Activated T-helper 17 cell treated with anti-CD3 and anti-CD28 coated beads, Interleukin-2, amount 50 U/mL, for 72 hours (primary cell): ENCODE data around the gene PPP2R1B. TPM values are rescaled to one million over a fixed set of nuclear protein-coding genes. Genes with fewer than 3 reads are reported as not detected.
A peak's percentile ranks its signal among the peaks of the same experiment; 100 is the strongest.

ENCODE experiments used
- ATAC-seq: fragments of 150-1000 bp; cut with Tn5 transposase; replicated peaks from 2 replicates; pipeline ENCODE4 v1.10.0; 2021; ENCODE audit warnings: mild to moderate bottlenecking, moderate library complexity
- H3K27ac Mint-ChIP-seq: one replicate; pipeline ENCODE4 v1.8.0; 2022; ENCODE audit warnings: mixed read lengths
- H3K27me3 Mint-ChIP-seq: one replicate; pipeline ENCODE4 v1.8.0; 2022; ENCODE audit warnings: mixed read lengths
- H3K36me3 Mint-ChIP-seq: one replicate; pipeline ENCODE4 v1.8.0; 2022; ENCODE audit warnings: low read depth, mild to moderate bottlenecking, mixed read lengths
- H3K4me1 Mint-ChIP-seq: one replicate; pipeline ENCODE4 v1.8.0; 2022; ENCODE audit warnings: mixed read lengths
- H3K4me3 Mint-ChIP-seq: one replicate; pipeline ENCODE4 v1.8.0; 2022; ENCODE audit warnings: mild to moderate bottlenecking, mixed read lengths
- H3K9me3 Mint-ChIP-seq: one replicate; pipeline ENCODE4 v1.8.0; 2022; ENCODE audit warnings: mixed read lengths
- total RNA-seq, 2 donors: library from RNA; stranded (reverse); gene quantifications; one replicate each; pipeline ENCODE4 v1.2.3, GENCODE V29; 2022

PPP2R1B gene
- 10 to 100 TPM; 46.9 to 72.6 TPM for total RNA-seq

DNA sequence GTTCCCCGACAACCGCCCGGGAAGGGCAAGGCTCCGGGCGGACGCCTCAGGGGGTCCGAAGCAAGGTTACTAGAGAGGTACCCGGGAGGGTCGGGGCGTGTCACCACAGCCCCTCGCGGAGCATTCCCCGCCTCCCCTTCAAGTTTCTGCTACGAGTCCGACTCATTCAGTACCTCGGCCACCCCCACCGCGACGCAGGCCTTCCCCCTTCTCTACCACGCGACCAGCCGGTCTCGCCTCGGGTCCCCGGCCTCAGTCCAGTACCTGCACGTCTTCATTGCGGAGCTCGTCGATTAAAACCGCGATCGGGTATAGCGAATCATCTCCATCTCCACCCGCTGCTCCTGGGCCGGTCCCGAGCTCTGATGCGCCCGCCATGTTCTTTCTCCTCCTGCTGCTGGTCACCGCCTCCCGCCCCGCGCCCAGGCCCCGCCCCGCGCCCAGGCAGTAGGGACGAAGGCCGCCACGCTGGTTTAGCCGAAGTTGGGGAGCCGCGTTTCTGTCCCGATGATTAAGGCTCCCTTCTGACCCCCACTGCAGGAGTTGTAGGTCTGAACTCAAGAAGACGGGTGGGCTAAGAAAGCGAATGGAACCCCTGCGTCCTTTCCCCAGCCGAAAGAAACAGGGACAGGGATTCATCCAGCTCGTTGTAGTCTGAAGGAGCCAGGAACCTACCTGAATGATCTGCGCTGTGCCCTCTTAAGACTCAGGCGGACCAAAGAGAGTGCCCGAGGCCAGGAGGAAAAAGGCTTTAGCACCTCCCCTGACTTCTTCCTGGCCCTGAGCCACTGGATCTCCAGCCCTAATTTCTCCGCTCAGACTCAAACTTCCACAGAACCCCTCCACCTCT is at the start of gene PPP2R1B:
PPP2R1B (minus strand) TSS at position 406 of the 850 bp plus-strand sequence; CDS start at position 378, 28 bp downstream.
- H3K9me3 Mint-ChIP-seq = no peaks in the 10 kb centered on the region
- no peaks in the 10 kb centered on the region for H3K27me3 Mint-ChIP-seq
- peak within 1 kb of the TSS; percentile 99 for H3K4me3 Mint-ChIP-seq
- H3K27ac Mint-ChIP-seq = peak within 1 kb of the TSS; percentile 95
- peak; percentile 97 for ATAC-seq
- H3K36me3 Mint-ChIP-seq = peaks cover 51% of the 10 kb centered on the region
- peaks cover 30% of the 10 kb centered on the region for H3K4me1 Mint-ChIP-seq

DNA sequence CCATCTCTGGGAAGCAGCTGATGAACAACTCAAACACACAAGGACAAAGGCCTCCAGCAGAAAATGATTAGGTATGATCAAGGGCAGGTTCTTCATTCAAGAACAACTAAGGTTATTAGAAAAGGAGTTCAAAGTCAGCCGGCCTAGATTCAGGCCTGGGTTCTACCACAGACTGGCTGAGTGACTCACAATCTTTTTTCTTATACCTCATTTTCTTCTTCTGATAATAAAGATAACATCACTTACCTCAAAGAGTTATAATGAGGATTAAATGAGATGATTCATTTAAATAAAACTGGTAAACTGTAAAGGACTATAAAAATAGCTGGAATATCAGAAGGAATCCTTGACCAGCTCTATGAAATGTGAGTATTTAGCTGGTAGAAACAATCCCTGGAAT is 49.3 kb upstream of the PPP2R1B start:
- no peaks in the 10 kb centered on the region for H3K27me3 Mint-ChIP-seq
- H3K36me3 Mint-ChIP-seq = peaks cover 36% of the 10 kb centered on the region
- ATAC-seq = no peak
- peak overlapping the region; percentile 36 for H3K27ac Mint-ChIP-seq
- no peaks in the 10 kb centered on the region for H3K9me3 Mint-ChIP-seq
- no peak overlapping the region for H3K4me3 Mint-ChIP-seq
- H3K4me1 Mint-ChIP-seq = no peaks in the 10 kb centered on the region

DNA sequence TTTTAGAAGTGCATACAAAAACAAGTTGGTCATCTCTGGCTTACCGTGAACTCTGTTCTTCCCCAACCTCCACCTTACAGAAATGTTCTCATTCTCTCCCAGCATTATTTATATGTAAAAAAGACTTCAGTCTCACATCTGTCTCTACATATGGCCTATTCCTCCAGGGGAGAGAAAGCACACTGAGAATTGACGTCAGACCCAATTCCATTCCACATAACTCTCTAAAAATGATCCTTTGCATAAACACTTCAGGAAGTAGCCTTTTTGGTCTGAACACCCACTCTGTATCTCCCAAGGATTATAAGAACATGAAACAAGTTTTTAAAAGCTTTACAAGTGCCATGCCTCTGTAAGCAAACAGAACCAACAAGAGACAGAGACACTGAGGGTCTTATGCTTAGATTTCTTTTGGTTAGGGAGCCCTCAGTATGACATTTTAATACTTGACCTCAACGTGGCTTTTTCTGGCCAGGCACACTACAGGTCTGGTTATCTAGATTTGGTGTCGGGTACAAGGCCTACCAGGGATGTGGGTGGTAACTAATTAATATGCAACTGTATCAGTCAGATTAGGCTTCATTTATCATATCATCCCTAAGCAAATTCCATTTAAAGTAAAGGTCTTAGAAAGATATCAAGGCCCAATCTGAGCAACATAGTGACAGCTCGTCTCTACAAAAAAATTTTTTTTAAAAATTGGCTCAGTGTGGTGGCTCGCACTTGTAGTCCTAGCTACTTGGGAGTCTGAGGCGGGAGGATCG is 48.5 kb upstream of the PPP2R1B start:
- Mint-ChIP-seq H3K27ac (peak overlapping the region; percentile 36), H3K27me3 (no peaks in the 10 kb centered on the region), H3K9me3 (no peaks in the 10 kb centered on the region), H3K4me1 (no peaks in the 10 kb centered on the region), H3K36me3 (peaks cover 34% of the 10 kb centered on the region), H3K4me3 (no peak overlapping the region)
- ATAC-seq = no peak

DNA sequence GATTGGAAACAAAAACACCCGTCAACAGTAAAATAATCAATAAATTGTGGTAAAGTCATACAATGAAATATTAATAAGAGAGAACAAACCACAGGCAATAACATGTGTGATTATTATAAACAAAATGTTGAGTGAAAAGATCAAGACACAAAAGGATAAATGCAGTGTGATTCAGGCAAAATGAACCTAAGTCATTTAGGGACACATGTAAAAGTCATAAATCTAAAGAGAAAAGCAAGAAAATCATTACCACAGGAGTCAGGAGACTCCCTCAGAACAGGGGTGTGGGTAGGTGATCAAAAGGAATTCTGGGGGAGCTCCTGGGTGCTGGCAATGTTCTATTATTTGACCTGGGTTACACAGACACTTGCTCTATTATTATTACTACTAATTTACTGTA is 47.9 kb upstream of the PPP2R1B start:
- no peaks in the 10 kb centered on the region for H3K27me3 Mint-ChIP-seq
- H3K27ac Mint-ChIP-seq = no peak overlapping the region
- no peaks in the 10 kb centered on the region for H3K9me3 Mint-ChIP-seq
- ATAC-seq = no peak
- peaks cover 38% of the 10 kb centered on the region for H3K36me3 Mint-ChIP-seq
- H3K4me1 Mint-ChIP-seq = no peaks in the 10 kb centered on the region
- H3K4me3 Mint-ChIP-seq = no peak overlapping the region

DNA sequence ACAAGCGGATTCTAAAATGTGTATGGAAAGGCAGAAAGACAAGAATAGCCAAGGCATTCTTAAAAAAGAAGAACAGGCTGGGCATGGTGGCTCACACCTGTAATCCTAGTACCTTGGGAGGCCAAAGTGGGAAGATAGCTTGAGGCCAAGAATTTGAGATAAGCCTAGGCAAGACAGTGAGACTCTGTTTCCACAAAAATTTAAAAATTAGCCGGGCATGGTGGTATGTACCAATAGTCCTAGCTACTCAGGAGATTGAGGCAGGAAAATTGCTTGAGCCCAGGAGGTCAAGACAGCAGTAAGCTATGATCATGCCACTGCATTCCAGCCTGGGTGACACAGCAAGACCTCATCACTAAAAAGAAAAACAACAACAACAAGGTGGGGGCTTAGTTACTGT is 46.0 kb upstream of the PPP2R1B start:
- no peak for ATAC-seq
- Mint-ChIP-seq H3K4me1 (peaks cover 3% of the 10 kb centered on the region), H3K27ac (no peak overlapping the region), H3K4me3 (no peak overlapping the region), H3K36me3 (peaks cover 46% of the 10 kb centered on the region), H3K27me3 (no peaks in the 10 kb centered on the region), H3K9me3 (no peaks in the 10 kb centered on the region)

DNA sequence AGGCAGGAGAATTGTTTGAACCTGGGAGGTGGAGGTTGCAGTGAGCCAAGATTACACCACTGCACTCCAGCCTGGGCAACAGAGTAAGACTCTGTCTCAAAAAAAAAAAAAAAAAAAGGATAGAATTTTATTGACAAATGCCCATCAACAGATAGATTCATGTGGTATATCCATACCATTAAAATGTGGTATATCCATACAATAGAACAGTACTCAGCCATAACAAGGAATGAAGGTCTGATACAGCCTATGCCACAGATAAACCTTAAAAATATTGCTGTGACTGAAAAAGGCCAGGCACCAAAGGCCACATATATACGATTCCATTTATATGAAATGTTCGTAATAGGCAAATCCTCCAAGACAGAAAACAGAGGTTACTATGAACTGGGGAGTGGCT is 45.3 kb upstream of the PPP2R1B start:
- Mint-ChIP-seq H3K4me1 (peaks cover 3% of the 10 kb centered on the region), H3K27me3 (no peaks in the 10 kb centered on the region), H3K4me3 (no peak overlapping the region), H3K27ac (no peak overlapping the region), H3K36me3 (peaks cover 46% of the 10 kb centered on the region), H3K9me3 (no peaks in the 10 kb centered on the region)
- ATAC-seq = no peak

DNA sequence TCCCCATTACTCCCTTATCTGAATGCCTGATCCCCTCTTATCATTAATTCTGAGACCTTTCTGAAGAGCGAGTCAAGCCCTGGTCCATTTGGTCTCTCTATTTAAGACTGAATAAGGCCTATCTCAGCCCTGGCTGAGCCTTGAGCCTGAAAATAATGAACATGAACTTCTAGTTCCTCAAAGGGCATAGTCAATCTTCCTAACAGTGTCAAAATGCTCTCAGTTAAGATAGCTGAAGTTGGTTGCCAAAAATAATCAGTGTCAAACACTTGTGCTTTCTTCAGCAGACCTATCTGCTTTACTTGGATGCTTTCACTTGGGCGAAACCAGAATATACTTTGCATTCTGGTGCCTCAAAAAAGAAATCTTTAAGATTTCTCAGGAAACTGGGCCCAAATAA is 42.6 kb upstream of the PPP2R1B start:
- no peaks in the 10 kb centered on the region for H3K9me3 Mint-ChIP-seq
- ATAC-seq = no peak
- peaks cover 3% of the 10 kb centered on the region for H3K4me1 Mint-ChIP-seq
- H3K36me3 Mint-ChIP-seq = peaks cover 60% of the 10 kb centered on the region
- H3K27ac Mint-ChIP-seq = peak overlapping the region; percentile 18
- H3K27me3 Mint-ChIP-seq = no peaks in the 10 kb centered on the region
- H3K4me3 Mint-ChIP-seq = no peak overlapping the region

DNA sequence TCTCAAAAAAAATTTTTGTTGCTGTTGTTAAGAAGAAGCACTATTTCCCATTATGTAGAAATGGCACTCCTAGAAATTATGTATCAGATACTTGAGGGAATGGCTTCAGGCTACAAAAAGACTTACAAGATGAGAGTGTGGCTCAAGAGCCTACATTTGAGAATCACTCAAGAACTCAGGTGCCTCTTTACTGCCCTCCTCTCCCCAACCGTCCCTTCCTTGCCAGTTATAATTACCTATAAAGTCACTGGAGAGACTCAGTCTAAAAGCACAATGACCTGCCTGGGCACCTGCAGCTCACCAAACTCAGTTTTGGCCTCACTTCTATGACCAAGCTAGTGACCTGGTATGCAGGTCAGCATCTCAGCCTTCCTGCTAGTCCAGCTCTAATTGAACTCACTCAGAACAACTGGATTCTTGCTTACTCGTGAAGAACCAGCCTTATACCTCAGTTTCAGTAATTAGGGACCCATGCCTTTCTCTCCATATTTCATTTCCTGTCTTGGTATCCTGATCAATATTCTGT is 41.9 kb upstream of the PPP2R1B start:
- Mint-ChIP-seq H3K9me3 (no peaks in the 10 kb centered on the region), H3K4me3 (no peak overlapping the region), H3K27ac (peak overlapping the region; percentile 18), H3K36me3 (peaks cover 68% of the 10 kb centered on the region), H3K27me3 (no peaks in the 10 kb centered on the region), H3K4me1 (peaks cover 3% of the 10 kb centered on the region)
- ATAC-seq = no peak

DNA sequence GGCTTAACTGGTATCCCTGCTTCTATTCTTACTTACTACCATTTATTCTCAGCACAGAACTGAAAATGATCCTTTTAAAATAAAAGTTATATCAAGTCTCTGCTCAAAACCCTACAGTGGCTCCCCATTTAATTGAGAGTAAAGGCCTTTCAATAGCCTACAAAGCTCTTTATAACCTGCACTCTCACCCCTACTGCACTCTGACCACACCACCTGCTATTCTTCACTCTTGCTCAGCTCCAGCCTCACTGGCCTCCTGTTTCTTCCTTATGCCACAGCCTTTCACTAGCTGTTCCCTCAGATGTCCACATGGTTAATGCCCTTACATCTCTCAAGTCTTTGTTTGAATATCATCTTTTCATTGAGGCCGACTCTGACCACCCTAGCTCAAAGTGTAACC is 40.9 kb upstream of the PPP2R1B start:
- H3K4me3 Mint-ChIP-seq = no peak overlapping the region
- H3K27ac Mint-ChIP-seq = no peak overlapping the region
- peaks cover 3% of the 10 kb centered on the region for H3K4me1 Mint-ChIP-seq
- H3K36me3 Mint-ChIP-seq = peaks cover 78% of the 10 kb centered on the region
- no peaks in the 10 kb centered on the region for H3K9me3 Mint-ChIP-seq
- no peaks in the 10 kb centered on the region for H3K27me3 Mint-ChIP-seq
- no peak for ATAC-seq

DNA sequence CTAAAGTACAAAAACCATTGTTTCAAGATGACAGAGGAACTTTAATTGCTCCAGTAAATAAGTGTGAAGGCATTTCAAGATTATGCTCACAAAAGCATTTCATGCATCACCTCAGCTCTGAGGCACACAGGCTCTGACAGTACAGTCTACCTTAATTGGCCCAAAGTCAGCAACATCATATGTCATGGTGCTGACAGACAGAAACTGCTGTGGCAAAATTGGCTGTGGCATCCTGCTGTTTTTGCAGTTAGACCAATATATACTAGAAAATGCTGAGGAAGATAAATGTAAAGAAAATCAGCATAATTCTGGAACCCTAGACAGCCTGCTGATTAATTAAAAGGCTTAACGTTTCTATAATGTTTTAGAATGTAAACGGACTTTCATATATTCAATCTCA is 34.9 kb upstream of the PPP2R1B start:
- no peak overlapping the region for H3K4me3 Mint-ChIP-seq
- H3K36me3 Mint-ChIP-seq = peaks cover 91% of the 10 kb centered on the region
- no peak overlapping the region for H3K27ac Mint-ChIP-seq
- ATAC-seq = no peak
- H3K27me3 Mint-ChIP-seq = no peaks in the 10 kb centered on the region
- H3K9me3 Mint-ChIP-seq = no peaks in the 10 kb centered on the region
- no peaks in the 10 kb centered on the region for H3K4me1 Mint-ChIP-seq

DNA sequence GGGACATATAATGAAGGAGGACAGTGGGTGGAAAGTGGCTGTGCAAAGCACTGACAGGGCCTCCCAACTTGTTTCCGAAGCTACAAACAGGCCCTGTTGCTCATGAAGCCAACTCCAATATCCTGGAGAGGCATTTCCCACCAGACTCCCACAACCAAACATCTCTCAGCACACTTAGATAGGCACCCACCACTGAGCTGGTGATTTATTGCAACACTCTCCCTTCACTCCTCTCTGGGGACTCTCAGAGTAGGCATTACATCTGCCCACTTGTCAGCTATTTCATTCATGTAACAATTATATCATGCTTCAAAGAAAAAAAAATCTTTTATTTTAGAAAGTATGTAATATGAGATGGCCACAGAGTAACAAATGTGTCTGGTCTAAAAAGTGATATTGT is 32.1 kb upstream of the PPP2R1B start:
- Mint-ChIP-seq H3K4me1 (no peaks in the 10 kb centered on the region), H3K9me3 (no peaks in the 10 kb centered on the region), H3K4me3 (no peak overlapping the region), H3K27me3 (no peaks in the 10 kb centered on the region), H3K27ac (no peak overlapping the region), H3K36me3 (peaks cover 69% of the 10 kb centered on the region)
- ATAC-seq = no peak

DNA sequence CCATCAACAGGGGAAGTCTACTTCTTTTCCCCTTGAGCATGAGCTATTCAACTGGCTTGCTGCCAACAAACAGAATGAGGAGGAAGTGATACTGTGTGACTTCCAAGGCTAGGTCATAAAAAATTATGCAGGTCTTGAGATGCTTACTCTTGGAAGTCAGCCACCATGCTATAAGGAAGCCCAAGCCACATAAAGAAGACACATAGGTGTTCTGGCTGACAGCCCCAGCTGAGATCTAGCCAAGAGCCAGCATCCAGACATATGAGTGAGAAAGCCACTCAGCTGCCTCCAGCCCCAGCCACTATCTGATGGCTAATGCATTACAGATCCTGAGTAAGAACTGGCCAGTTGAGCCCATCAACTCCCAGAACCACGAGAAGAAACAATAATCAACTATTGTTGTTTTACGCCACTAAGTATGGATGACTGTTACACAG is 31.0 kb upstream of the PPP2R1B start:
- no peaks in the 10 kb centered on the region for H3K4me1 Mint-ChIP-seq
- no peaks in the 10 kb centered on the region for H3K9me3 Mint-ChIP-seq
- H3K27ac Mint-ChIP-seq = no peak overlapping the region
- no peaks in the 10 kb centered on the region for H3K27me3 Mint-ChIP-seq
- peaks cover 58% of the 10 kb centered on the region for H3K36me3 Mint-ChIP-seq
- H3K4me3 Mint-ChIP-seq = no peak overlapping the region
- no peak for ATAC-seq

DNA sequence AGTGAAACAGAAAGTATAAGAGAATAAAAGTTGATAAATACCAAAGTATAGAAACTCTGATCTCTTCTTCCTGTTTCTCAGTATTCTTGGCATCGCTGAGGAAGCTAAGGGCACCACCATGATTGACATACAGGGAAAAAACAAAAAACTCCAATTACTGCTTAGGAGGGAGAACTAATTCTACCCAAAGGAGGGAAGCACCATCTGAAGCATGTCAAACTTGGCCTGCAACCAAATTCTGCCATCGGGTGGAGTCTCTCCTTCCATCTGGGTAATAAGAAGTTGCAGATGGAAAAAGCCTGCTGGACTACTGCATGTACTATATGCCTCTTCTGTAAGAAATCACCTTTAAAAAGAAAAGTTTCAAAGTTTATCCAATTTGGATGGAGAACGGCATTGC is 30.5 kb upstream of the PPP2R1B start:
- no peak for ATAC-seq
- Mint-ChIP-seq H3K4me3 (no peak overlapping the region), H3K36me3 (peaks cover 53% of the 10 kb centered on the region), H3K27ac (no peak overlapping the region), H3K27me3 (no peaks in the 10 kb centered on the region), H3K9me3 (no peaks in the 10 kb centered on the region), H3K4me1 (no peaks in the 10 kb centered on the region)

DNA sequence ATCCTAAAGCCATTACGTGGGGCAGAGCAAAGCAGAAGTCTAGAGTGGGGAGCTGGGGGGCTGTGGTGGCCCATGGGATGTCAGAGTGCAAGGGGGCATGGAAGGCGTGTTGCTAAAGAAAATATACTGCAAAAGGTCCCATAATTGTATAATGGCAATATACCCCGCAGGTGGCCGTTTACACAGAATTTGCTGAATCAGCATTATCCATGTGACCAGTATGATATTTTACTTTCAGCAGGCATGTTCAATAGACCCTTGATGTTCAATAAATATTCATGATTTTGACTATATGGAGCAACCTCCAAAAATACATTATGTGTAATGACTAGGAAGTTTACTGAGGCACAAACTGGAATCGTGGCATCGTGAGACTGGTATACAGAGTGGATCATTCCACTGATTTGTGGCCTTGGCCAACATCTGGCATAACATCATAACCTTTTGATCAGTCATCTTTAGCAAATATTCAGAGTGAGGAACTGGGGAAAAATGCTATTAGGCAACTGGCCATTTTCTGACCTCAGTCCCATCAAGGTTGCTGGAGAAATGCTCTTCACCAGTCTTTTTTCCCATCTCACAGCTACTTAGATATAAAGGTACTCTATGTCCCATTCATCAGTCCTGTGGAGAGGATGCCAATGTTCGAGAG is 29.3 kb upstream of the PPP2R1B start:
- no peaks in the 10 kb centered on the region for H3K4me1 Mint-ChIP-seq
- ATAC-seq = no peak
- H3K27me3 Mint-ChIP-seq = no peaks in the 10 kb centered on the region
- peaks cover 48% of the 10 kb centered on the region for H3K36me3 Mint-ChIP-seq
- no peak overlapping the region for H3K4me3 Mint-ChIP-seq
- no peaks in the 10 kb centered on the region for H3K9me3 Mint-ChIP-seq
- H3K27ac Mint-ChIP-seq = no peak overlapping the region
